ENCODE measurements around the gene NFIA.
"Not testable (repeated sequence)": the region's sequence is repeated elsewhere in the genome, so short reads cannot be mapped to it uniquely, and the experiment has no call there.

Gene NFIA

DNA sequence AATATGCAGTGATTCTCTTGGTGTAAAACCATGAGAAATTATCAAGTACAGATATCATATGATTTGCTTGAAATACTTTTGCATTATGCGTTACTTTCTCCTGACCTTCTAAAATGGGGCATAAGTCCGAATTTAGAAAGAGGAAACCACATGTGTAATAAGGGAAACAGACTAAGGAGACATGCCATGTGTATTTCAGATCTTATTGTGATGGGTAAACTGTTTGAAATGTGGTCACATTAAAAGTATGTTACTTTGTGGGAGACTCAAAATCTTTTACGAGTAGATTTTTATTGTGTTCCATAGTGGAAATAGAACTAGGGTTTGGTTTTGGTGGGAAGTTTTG lies 173.0 kb downstream of the NFIA start:
- DNase-seq: no peak

DNA sequence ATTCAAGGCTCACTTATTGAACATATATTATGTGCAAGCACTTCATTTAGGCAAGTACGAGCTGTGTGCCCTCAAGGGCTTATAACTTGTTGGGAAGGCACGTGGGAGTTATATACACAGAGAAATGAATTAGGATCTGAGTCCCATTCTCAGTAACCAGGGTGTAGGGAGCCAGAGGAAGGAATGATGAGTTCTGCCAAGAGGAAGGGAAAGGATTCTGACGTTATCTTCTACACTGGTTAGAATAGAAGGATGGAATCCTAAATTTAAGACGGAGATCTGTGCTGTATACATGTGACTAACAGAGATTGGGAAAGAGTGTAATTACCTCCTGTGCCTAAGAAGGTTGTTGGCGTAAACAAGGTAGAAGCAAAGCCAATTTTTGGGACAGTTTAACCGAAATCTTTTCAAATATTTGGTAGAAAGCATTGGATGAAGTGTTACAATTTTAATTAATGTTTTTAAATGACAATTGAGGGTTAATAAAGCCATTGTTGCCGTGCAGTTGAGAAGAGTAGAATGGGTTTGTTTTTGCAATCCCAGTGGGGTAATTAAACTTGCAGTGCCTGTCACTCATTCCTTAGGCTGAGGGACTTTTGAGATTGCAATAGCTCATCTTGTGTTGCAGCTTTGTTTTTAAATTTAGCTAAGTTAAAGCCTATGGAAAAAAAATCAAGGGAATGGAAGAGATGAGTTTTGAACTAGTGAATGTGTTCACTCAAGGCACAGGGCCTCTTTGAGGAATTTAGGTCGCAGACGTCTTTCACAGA lies 177.2 kb downstream of the NFIA start:
- DNase-seq: no peak

- no peak for DNase-seq
Measured at GRCh38 chr1:61260171-61260570, 177.8 kb downstream of the NFIA start.

DNA sequence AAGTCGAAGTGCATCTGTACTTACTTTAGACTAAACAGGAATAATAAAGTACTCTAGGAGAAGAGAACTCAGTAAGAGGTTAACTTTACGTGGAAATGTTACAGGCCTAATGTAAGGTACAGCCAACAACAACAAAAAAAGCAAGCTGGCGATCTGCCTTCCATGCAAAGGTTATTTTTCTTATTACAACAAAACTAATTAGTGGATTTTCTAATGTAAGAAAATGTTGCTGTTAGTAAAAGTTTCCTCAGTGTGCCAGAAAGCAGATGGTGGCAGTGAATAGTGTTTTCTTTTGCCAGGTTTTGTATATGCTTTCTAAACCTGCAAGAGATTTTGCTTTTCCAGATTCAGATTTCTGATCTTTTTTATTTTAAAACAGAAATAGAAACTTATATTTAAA lies 179.2 kb downstream of the NFIA start:
- DNase-seq: no peak

GRCh38 chr1:61263905-61264824 lies 181.8 kb downstream of the NFIA start:
- DNase-seq: no peak

- DNase-seq: no peak
Measured at GRCh38 chr1:61264825-61265242, 182.5 kb downstream of the NFIA start.

GRCh38 chr1:61265665-61266064 lies 183.3 kb downstream of the NFIA start:
- no peak for DNase-seq

DNA sequence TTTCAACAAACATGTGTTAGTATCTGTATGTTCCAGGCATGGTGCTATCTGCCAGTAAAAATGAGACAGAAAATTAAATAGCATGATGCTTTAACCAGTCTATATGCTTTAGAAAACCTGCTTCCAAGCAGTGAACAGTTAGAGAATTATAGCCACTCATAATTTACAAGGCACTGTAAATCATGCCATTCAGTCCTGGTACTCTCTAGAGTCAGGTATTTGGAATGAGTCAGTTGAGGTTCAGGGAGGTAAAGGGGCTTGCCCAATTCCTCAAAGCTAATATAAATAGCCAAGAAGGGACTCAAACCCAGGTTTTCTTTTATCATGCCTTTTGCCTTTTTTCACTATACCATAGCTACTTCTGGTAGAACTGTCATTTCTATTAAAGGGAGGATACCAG lies 184.4 kb downstream of the NFIA start:
- no peak for DNase-seq

- DNase-seq: no peak
Measured at GRCh38 chr1:61268546-61269240, 186.3 kb downstream of the NFIA start.

DNA sequence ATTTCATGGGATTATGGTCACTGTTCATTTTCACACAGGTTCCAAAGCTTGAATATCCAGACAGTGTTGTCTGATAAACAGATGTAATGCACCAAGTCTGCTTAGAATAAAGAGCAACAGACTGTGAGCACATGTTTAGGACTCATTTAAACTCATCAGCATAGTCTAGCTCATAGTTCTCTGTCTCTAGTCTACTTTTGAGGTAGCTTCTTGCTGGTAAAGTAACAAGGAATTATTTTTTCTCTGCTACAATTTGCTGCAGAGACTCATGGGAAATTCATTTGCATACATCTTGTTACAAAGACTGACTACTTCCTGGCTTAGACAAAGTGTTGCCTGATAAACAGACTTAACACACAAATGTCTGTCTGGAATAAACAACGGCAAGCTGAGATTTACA lies 187.2 kb downstream of the NFIA start:
- no peak for DNase-seq

- DNase-seq: no peak
Measured at GRCh38 chr1:61270107-61270506, 187.7 kb downstream of the NFIA start.

DNA sequence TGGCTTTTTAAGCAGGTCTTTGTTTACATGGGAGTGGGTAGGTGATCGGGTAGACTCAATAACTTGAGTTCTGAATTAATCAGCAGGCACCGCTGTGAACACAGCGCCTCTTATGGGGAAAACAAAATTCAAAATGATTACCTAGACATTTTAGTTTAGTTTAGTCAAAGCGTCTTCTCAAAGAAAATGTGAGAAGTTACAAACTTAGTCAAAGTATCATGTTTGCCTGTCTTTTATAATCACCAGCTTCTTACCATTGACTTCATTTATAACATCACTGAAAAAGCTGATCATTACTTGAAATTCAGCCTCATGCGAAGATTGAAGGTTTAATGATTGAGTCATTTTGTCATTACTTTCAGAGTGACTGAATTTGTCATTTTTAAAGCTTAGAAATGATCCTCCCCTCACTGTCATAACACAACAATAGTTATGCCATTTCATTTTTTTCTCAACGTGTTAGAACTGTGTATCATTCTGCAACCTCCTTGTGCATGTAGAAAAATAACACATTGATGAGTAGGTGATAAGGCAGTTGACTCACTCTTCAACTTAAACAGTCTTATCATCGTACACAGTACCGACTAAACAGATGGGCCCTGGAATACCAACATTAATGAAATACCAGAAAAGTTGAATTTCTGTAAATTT lies 188.5 kb downstream of the NFIA start:
- DNase-seq: no peak

DNA sequence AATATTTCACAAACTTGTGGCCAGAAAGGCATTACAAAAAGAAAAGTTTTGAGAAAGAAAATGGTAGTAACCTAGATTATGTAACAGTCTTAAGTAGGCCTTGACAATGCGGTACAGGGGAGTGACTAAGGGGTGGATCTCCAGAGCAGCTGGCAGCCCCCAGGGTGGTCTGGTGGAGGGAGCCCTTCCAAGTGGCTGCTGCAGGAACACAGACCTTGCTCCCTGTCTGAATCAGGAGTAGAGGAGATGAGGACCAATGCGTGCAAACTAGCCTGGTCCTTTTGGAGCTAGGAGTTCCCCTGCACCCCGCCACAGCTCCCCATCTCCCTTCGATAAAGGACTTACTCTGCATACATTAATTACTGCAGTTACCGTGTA lies 189.0 kb downstream of the NFIA start:
- no peak for DNase-seq

GRCh38 chr1:61273167-61273705 lies 190.9 kb downstream of the NFIA start:
- DNase-seq: no peak

DNA sequence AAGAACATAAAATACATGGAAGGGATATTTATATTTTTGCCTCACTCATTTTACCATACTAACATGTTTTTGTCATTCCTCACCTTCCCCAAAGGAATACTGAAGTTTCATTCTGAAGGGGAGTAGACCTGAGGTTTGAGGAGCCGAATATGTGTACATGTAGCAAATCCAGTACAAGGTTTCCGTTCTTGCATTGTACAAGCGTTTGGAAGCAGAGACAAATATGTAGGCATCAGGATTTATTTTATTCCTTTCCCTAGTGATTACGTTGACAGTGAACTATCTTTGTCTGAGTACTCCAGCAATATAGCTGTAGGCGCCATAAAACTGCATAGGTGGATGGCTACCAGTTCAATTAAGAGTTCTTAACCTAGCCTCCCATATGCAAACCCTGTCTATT lies 191.5 kb downstream of the NFIA start:
- no peak for DNase-seq

DNA sequence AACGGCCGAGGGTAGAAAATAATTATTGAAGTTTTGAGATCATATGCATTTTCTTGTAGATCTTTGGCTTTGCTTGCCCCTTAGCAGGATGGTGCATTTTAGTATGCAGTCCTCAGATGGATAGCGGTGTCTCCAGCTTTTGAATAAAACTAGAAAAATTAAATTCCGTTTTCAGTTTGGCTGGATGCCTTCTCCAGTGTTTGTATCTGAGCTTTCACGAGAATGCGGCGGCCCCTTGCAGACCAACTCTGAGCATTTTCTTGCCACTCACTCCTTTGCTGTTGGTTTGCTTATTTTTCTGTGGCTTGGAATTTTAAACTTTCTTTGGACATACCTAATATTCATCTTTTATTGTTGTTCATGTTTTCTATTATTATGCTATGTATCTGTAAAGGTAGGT lies 192.6 kb downstream of the NFIA start:
- no peak for DNase-seq

GRCh38 chr1:61276246-61276645 lies 193.9 kb downstream of the NFIA start:
- no peak for DNase-seq

GRCh38 chr1:61277121-61277690 lies 194.8 kb downstream of the NFIA start:
- DNase-seq: no peak

GRCh38 chr1:61278503-61278902 lies 196.1 kb downstream of the NFIA start:
- DNase-seq: not testable (repeated sequence)

DNA sequence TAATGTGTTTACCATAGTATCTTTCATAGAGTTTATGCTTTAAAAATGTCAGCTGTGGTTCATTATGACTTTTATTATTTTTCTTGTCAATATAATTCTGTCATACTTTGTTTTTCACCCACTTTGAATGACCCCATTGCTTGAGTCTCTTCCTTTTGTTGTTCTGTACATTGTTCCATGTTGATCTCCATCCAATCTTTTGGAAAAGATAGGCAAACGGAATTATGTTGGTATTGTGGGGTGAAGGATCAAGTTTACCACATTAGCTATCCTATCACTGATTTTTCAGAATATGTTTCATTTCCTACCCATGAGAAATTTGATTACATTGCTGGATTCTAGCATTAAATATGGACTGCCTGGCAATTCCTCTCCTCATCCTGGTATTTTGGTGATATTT lies 196.6 kb downstream of the NFIA start:
- no peak for DNase-seq

DNA sequence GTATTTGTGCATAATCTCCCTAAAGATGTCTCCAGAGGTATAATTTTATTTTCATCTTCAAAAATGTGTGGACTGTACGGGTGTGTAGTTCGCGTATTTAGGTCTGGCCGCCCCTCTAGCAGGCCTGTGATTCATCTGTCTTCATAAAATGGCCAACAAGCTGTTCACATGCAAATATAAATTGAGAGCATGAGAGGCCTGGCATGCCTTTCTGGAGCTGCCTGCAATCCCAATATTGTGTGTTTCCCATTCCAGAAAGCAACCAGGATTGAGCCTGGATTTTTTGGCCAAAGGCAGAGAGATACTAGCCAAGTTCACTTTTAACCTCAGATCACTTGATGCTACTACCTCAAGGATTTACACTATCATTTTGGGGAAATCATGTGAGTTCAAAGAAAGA lies 197.2 kb downstream of the NFIA start:
- DNase-seq: no peak

DNA sequence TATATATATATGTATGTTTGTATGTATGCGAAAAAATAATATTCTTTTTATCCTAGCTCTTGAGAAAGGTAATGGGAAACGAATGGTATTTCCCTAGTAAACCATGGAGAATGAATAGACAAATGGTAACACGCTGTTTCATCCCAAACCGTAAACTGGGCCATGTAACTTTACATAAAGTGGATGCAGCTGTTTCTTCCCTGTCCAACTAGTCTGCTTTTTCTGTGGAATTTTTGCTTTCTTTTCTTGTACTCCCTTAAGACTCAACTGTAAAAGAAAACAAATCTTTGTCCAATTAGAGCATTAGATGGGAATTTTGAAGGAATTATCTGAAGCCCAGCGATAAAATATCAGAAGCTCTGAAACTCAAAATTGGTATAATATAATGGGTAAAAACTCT lies 198.1 kb downstream of the NFIA start:
- no peak for DNase-seq

- DNase-seq: no peak
Measured at GRCh38 chr1:61282387-61282786, 200.0 kb downstream of the NFIA start.

Data from NCI-H1417 treated with DMSO at 0.1 percent for 48 hours (cell line).